Right lobe of liver (tissue), 6 donors: ENCODE data around the gene CARD16. TPM values are rescaled to one million over a fixed set of nuclear protein-coding genes. Genes with fewer than 3 reads are reported as not detected.

ENCODE experiments used
- ATAC-seq, 4 donors: fragments of 200-7000 bp; cut with Tn5 transposase; one replicate each; pipeline ENCODE4 v1.9.1; 2020; ENCODE audit warnings: mild to moderate bottlenecking in 4 of 4, moderate library complexity in 4 of 4
- DNase-seq, 3 donors: peaks; one replicate each; pipeline ENCODE4 v3.0.0-alpha.2; 2020
- H3K27ac ChIP-seq, 3 donors: fragments of 200-600 bp; one replicate each; pipeline ENCODE4 v1.8.0; 2022
- H3K27me3 ChIP-seq, 2 donors: fragments of 200-600 bp; one replicate each; pipeline ENCODE4 v1.8.0; 2022
- H3K36me3 ChIP-seq, 4 donors: fragments of 200-600 bp; sonication (generic) in 1 of 4; one replicate each; pipeline versions ENCODE4 v1.5.1 to v1.8.0; 2017 to 2022; ENCODE audit warnings: control low read depth in 1 of 4
- H3K4me1 ChIP-seq, 4 donors: fragments of 200-600 bp; sonication (generic) in 1 of 4; one replicate each; pipeline versions ENCODE4 v1.5.1 to v1.8.0; 2017 to 2022; ENCODE audit warnings: control low read depth in 1 of 4
- H3K4me3 ChIP-seq, 3 donors: fragments of 200-600 bp; one replicate each; pipeline ENCODE4 v1.8.0; 2022
- H3K9me3 ChIP-seq, 4 donors: fragments of 200-600 bp; sonication (generic) in 1 of 4; one replicate each; pipeline versions ENCODE4 v1.5.1 to v1.8.0; 2017 to 2022; ENCODE audit warnings: control low read depth in 1 of 4
- POLR2A ChIP-seq: fragments of 450-650 bp; IDR thresholded peaks from one replicate; pipeline ENCODE4 v1.6.1; 2017; ENCODE audit warnings: antibody characterized with exemption, mild to moderate bottlenecking
- WGBS: methylation state at CpG from one replicate; pipeline ENCODE4 v1.1.6; 2018; ENCODE audit warnings: low coverage, low lambda C conversion rate; ENCODE audit not compliant: insufficient coverage; ENCODE audit errors: missing lambda C conversion rate; 5-methylcytosine and 5-hydroxymethylcytosine counted together
- intact Hi-C, 2 donors: fragments of 100-400 bp; cut with DNase I; formaldehyde crosslinking; loops; one replicate each; pipeline versions ENCODE4 v1.11.2 to v1.14.1; 2022
- total RNA-seq, 6 experiments: library from RNA; depleted of rRNA in 2 of 6; stranded (reverse); fragments of >200 nt in 2 of 6; fragmentation: NEBNext Ultra II Directional in 3 of 6; extraction: Animal tissue kit (Norgen Biotek cat#: 25700) in 3 of 6; gene quantifications; one replicate each; pipeline versions ENCODE4 v1.1.0 to v1.2.4, GENCODE V29; 2016 to 2023
- TF ChIP-seq, protein P1 (sequence below), 4 donors: fragments of 200-600 bp in 3 of 4; fragments of 450-650 bp in 1 of 4; IDR thresholded peaks; one replicate each; pipeline versions ENCODE4 v1.5.1 to v1.8.0; 2016 to 2022; ENCODE audit warnings: antibody characterized with exemption in 4 of 4, mild to moderate bottlenecking in 2 of 4
- donor health status: DM: no; HTN: yes; CAD: no.
- donor health status: DM: no; HTN: no; CAD: no.
- donor health status: DM: no; HTN: no; CAD: no.
- donor health status: DM: no; HTN: yes; CAD: no.
- donor health status: DM: no; HTN: yes; CAD: no.

Gene CARD16
- total RNA-seq, 6 experiments from 2014 or later, result 1.8 to 12.8 (median 7.1) TPM

DNA sequence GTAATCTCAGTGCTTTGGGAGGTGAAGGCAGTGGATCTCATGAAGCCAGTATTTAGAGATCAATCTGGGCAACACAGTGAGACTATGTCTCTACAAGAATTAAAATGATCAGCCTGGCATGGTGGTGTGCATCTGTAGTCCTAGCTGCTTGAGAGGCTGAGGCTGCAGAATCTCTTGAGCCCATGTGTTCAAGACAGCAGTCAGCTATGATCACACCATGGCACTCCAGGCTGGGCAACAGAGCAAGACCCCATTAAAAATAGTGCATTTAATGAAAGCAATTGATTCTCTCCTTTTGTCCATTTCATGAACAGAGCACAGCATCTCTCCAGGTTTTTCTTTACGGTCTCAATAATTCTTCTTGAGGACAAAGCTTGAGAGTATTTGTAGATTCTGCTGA, 11.3 kb upstream of the CARD16 start:
- H3K4me1 ChIP-seq, result no peaks in the 10 kb centered on the region
- ATAC-seq (no peak), DNase-seq (no peak)
- no peaks in the 10 kb centered on the region for H3K27me3 ChIP-seq
- intact Hi-C loops, result no loop called here
- H3K27ac ChIP-seq, result no peak overlapping the region
- TF ChIP-seq, protein P1, sequence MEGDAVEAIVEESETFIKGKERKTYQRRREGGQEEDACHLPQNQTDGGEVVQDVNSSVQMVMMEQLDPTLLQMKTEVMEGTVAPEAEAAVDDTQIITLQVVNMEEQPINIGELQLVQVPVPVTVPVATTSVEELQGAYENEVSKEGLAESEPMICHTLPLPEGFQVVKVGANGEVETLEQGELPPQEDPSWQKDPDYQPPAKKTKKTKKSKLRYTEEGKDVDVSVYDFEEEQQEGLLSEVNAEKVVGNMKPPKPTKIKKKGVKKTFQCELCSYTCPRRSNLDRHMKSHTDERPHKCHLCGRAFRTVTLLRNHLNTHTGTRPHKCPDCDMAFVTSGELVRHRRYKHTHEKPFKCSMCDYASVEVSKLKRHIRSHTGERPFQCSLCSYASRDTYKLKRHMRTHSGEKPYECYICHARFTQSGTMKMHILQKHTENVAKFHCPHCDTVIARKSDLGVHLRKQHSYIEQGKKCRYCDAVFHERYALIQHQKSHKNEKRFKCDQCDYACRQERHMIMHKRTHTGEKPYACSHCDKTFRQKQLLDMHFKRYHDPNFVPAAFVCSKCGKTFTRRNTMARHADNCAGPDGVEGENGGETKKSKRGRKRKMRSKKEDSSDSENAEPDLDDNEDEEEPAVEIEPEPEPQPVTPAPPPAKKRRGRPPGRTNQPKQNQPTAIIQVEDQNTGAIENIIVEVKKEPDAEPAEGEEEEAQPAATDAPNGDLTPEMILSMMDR (IDR thresholded peaks at IDR 0.05), result no peak
- TF ChIP-seq POLR2A, result no peak
- no peaks in the 10 kb centered on the region for H3K36me3 ChIP-seq
- no peaks in the 10 kb centered on the region for H3K9me3 ChIP-seq
- no peak overlapping the region for H3K4me3 ChIP-seq
- 71% methylated on average over 1 of the region's 1 CpG for WGBS

DNA sequence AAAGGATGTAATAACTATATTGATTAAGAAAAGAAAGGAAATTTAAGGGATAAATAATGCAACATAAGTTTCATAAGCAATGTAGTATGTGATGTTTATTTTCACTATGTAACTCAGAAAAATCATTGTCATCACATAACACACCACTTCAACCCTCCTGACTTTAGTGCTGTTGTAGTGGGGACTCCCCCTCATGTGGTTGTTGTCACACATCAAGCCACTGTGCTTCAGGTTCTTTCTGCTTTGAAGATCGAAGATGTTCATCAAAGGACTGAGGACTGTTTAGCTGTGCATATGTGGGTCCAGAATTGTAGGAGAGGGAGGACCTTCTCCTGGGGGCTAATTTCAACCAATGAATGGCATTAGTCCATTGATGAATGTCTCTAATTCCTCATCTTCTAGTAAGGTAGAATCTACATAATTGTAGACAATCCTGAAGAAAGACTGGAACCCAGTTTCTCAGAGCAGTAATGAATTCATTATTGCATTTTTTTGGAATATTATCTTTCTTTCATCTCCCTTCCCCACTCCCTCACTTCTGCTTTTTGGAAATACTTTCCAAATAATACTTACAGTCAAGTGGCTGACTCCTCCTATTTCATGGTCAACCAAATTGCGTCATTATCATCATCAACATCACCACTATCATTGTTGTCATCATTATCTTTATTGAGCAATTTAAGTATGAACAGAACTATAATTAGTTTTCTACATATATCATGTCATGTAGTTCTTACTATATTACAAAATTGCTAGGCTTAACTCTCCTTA, 9.8 kb upstream of the CARD16 start:
- H3K27me3 ChIP-seq, result no peaks in the 10 kb centered on the region
- no peak overlapping the region for H3K27ac ChIP-seq
- WGBS, result 66% methylated on average over 2 of the region's 2 CpGs
- no peaks in the 10 kb centered on the region for H3K9me3 ChIP-seq
- ATAC-seq (no peak), DNase-seq (no peak)
- no peaks in the 10 kb centered on the region for H3K36me3 ChIP-seq
- intact Hi-C loops, result no loop called here
- H3K4me3 ChIP-seq, result no peak overlapping the region
- H3K4me1 ChIP-seq, result no peaks in the 10 kb centered on the region
- TF ChIP-seq POLR2A, result no peak
- TF ChIP-seq, protein P1 (IDR thresholded peaks at IDR 0.05), result no peak

DNA sequence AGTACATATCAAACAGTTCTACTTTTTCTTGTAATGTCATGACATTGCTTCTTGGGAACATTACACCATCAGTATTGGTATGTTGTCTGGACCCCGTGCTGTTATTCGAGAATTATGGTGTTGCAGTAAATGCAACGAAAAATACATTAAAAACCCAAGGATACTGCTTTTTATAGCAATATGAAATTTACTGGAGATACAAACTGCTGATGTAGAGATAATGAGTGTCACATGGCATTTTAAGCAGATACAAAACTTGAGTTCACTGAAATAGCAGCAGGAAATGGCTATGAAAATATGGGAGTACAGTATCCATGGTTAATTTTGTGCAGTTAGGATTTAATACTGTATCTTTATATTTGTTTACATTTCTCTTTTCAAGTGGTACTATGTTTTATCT, 7.4 kb upstream of the CARD16 start:
- WGBS, result 64% methylated on average over 3 of the region's 3 CpGs
- DNase-seq (no peak), ATAC-seq (no peak)
- Histone ChIP-seq H3K27me3 (no peaks in the 10 kb centered on the region), H3K9me3 (no peaks in the 10 kb centered on the region), H3K4me3 (no peak overlapping the region), H3K4me1 (no peaks in the 10 kb centered on the region), H3K27ac (no peak overlapping the region), H3K36me3 (no peaks in the 10 kb centered on the region)
- TF ChIP-seq POLR2A, result no peak
- TF ChIP-seq, protein P1 (IDR thresholded peaks at IDR 0.05), result no peak
- intact Hi-C loops, result no loop called here

DNA sequence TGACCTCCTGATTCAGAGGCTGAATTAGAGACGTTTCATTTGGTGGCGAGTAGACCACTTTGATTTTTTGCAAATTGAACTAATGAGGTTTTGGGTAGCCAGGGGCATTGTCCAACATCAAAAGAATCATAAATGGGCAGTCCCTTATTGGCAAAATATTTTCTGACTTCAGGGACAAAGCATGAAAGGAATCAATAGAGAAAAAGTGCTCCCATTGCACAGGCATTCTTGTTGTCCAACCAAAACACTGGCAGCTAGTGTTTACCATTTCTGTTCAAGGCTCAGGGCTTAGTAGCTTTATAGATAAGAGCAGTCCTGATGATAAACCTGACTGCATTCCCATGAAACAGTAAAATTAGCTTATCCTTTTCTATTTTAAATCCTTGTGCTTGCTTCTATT, 6.4 kb upstream of the CARD16 start:
- DNase-seq, result no peak
- no peak for ATAC-seq
- intact Hi-C loops, result no loop called here
- 36% methylated on average over 2 of the region's 2 CpGs for WGBS
- Histone ChIP-seq H3K27me3 (no peaks in the 10 kb centered on the region), H3K27ac (no peak overlapping the region), H3K4me3 (no peak overlapping the region), H3K36me3 (no peaks in the 10 kb centered on the region), H3K4me1 (no peaks in the 10 kb centered on the region), H3K9me3 (no peaks in the 10 kb centered on the region)
- TF ChIP-seq POLR2A, result no peak
- TF ChIP-seq, protein P1 (IDR thresholded peaks at IDR 0.05), result no peak
